Stimulated activated CD8-positive, alpha-beta memory T cell treated with anti-CD3 and anti-CD28 coated beads, Interleukin-7, amount 100 ng/mL, for 1 hour (primary cell): ENCODE results near the gene CLDN11.

ENCODE experiments used
- DNase-seq, 2 donors: peaks; one replicate each; pipeline ENCODE4 v3.0.0-alpha.2; 2020; ENCODE audit warnings: low read depth in 2 of 2

CLDN11 gene

GRCh38 chr3:170418422-170419398 is at the start of gene CLDN11:
Gene CLDN11, plus strand, starts transcription at chr3:170418868. Its CDS starts 199 bp downstream, at chr3:170419067.
- DNase-seq: no peak

GRCh38 chr3:170368921-170369320 is 49.7 kb upstream of the CLDN11 start:
- DNase-seq: no peak

GRCh38 chr3:170372190-170372879 is 46.3 kb upstream of the CLDN11 start:
- no peak for DNase-seq

- DNase-seq: no peak
Measured at GRCh38 chr3:170383567-170383966, 35.1 kb upstream of the CLDN11 start.

GRCh38 chr3:170386468-170386867 is 32.2 kb upstream of the CLDN11 start:
- DNase-seq: no peak

- DNase-seq: no peak
Measured at GRCh38 chr3:170387950-170388349, 30.7 kb upstream of the CLDN11 start.

GRCh38 chr3:170391108-170391507 is 27.6 kb upstream of the CLDN11 start:
- no peak for DNase-seq

GRCh38 chr3:170397685-170398084 is 21.0 kb upstream of the CLDN11 start:
- no peak for DNase-seq

- no peak for DNase-seq
Measured at GRCh38 chr3:170405101-170405500, 13.6 kb upstream of the CLDN11 start.

GRCh38 chr3:170410428-170411029 is 8.1 kb upstream of the CLDN11 start:
- no peak for DNase-seq

GRCh38 chr3:170413291-170413690 is 5.4 kb upstream of the CLDN11 start:
- no peak for DNase-seq

- no peak for DNase-seq
Measured at GRCh38 chr3:170414202-170414663, 4.4 kb upstream of the CLDN11 start.

GRCh38 chr3:170417090-170417489 is 1.6 kb upstream of the CLDN11 start:
- DNase-seq: no peak

GRCh38 chr3:170419557-170420087 is 954 bp downstream of the CLDN11 start:
- DNase-seq: no peak

GRCh38 chr3:170420307-170420821 is 1.7 kb downstream of the CLDN11 start:
- no peak for DNase-seq

- DNase-seq: no peak
Measured at GRCh38 chr3:170421111-170421641, 2.5 kb downstream of the CLDN11 start.

GRCh38 chr3:170421758-170422157 is 3.1 kb downstream of the CLDN11 start:
- DNase-seq: no peak

GRCh38 chr3:170423001-170423615 is 4.4 kb downstream of the CLDN11 start:
- no peak for DNase-seq

GRCh38 chr3:170424879-170425278 is 6.2 kb downstream of the CLDN11 start:
- DNase-seq: no peak

- no peak for DNase-seq
Measured at GRCh38 chr3:170425491-170426239, 7.0 kb downstream of the CLDN11 start.
